IMR-90 (cell line): ENCODE measurements around the gene SPATA46. TPM values are rescaled to one million over a fixed set of nuclear protein-coding genes. Genes with fewer than 3 reads are reported as not detected.

Experiments
- ATAC-seq: fragments of 200-7000 bp; cut with Tn5 transposase; 2 replicates; pipeline ENCODE4 v1.9.1; 2020; ENCODE audit warnings: low read depth, mild to moderate bottlenecking, moderate library complexity
- BruUV-seq: library from RNA; stranded (reverse); fragments of 400-500 nt; replicated peaks from 2 replicates; lab custom pipeline; 2021; lab: Mats Ljungman, UMichigan
- CTCF ChIA-PET: fragments of 300-600 bp; formaldehyde crosslinking; extraction: SDS; loops from one replicate; lab custom pipeline; 2021; ENCODE audit warnings: antibody characterized with exemption; lab: Yijun Ruan, JAX
- POLR2A ChIA-PET: fragments of 300-600 bp; sonication (Branson Sonifier 250); formaldehyde crosslinking; loops from one replicate; lab custom pipeline; 2022; ENCODE audit warnings: antibody characterized with exemption; ENCODE audit not compliant: unreplicated experiment; lab: Charles Lee
- DNase-seq: peaks from one replicate; pipeline ENCODE4 v3.0.0; 2013
- H2AFZ ChIP-seq: replicated peaks from 2 replicates; pipeline ENCODE3; 2013; ENCODE audit warnings: low read length, mild to moderate bottlenecking; ENCODE audit not compliant: poor library complexity
- H2AK5ac ChIP-seq: 2 replicates; pipeline ENCODE4 v1.6.1; 2013; ENCODE audit warnings: low read depth, low read length, inconsistent platforms
- H2AK9ac ChIP-seq: replicated peaks from 2 replicates; pipeline ENCODE3; 2013; ENCODE audit warnings: mild to moderate bottlenecking, low read depth, low read length, moderate library complexity; ENCODE audit not compliant: poor library complexity
- H2BK120ac ChIP-seq: 2 replicates; pipeline ENCODE4 v1.6.1; 2013; ENCODE audit warnings: low read depth, low read length, inconsistent platforms
- H2BK15ac ChIP-seq: 3 replicates; pipeline ENCODE4 v1.6.1; 2013; ENCODE audit warnings: low read depth, low read length, inconsistent platforms
- H2BK20ac ChIP-seq: 2 replicates; pipeline ENCODE4 v1.6.1; 2013; ENCODE audit warnings: low read depth, mild to moderate bottlenecking, inconsistent platforms, low read length, moderate library complexity
- H2BK5ac ChIP-seq: 2 replicates; pipeline ENCODE4 v1.6.1; 2013; ENCODE audit warnings: mild to moderate bottlenecking, low read depth, low read length, inconsistent platforms; ENCODE audit not compliant: poor library complexity, severe bottlenecking
- H3K14ac ChIP-seq: replicated peaks from 2 replicates; pipeline ENCODE4 v1.6.1; 2013; ENCODE audit warnings: low read depth, low read length, inconsistent platforms
- H3K18ac ChIP-seq: 2 replicates; pipeline ENCODE4 v1.6.1; 2013; ENCODE audit warnings: low read depth, low read length, control low read depth
- H3K23ac ChIP-seq: 2 replicates; pipeline ENCODE4 v1.6.1; 2013; ENCODE audit warnings: low read depth, low read length, inconsistent platforms
- H3K27ac ChIP-seq: 2 replicates; pipeline ENCODE4 v1.5.1; 2013; ENCODE audit warnings: mild to moderate bottlenecking, control low read depth, low read length; ENCODE audit not compliant: insufficient read depth
- H3K27me3 ChIP-seq: 2 replicates; pipeline ENCODE4 v1.6.1; 2013; ENCODE audit warnings: low read length; ENCODE audit not compliant: control insufficient read depth, insufficient read depth
- H3K36me3 ChIP-seq: 2 replicates; pipeline ENCODE4 v1.6.1; 2013; ENCODE audit warnings: low read length, mixed read lengths; ENCODE audit not compliant: control insufficient read depth, insufficient read depth
- H3K4ac ChIP-seq: 2 replicates; pipeline ENCODE4 v1.6.1; 2013; ENCODE audit warnings: low read depth, low read length, inconsistent platforms
- H3K4me1 ChIP-seq: 2 replicates; pipeline ENCODE4 v1.6.1; 2013; ENCODE audit warnings: low read length, mixed read lengths; ENCODE audit not compliant: control insufficient read depth, insufficient read depth
- H3K4me2 ChIP-seq: 2 replicates; pipeline ENCODE4 v1.6.1; 2013; ENCODE audit warnings: low read depth, mild to moderate bottlenecking, control low read depth, low read length, moderate library complexity
- H3K4me3 ChIP-seq: 2 replicates; pipeline ENCODE4 v1.5.1; 2013; ENCODE audit warnings: low read depth, mild to moderate bottlenecking, control low read depth, low read length, moderate library complexity; ENCODE audit not compliant: insufficient read depth
- H3K56ac ChIP-seq: 2 replicates; pipeline ENCODE4 v1.6.1; 2013; ENCODE audit warnings: low read length, inconsistent platforms; ENCODE audit not compliant: insufficient read depth; ENCODE audit errors: extremely low read depth
- H3K79me1 ChIP-seq, 2 experiments: 2 replicates each; pipeline ENCODE4 v1.6.1; 2013; ENCODE audit warnings: low read length in 2 of 2, inconsistent platforms in 1 of 2, low read depth in 1 of 2
- H3K9ac ChIP-seq: 2 replicates; pipeline ENCODE4 v1.6.1; 2013; ENCODE audit warnings: low read depth, low read length, control low read depth
- H3K9me1 ChIP-seq: 2 replicates; pipeline ENCODE4 v1.6.1; 2013; ENCODE audit warnings: low read length, inconsistent platforms; ENCODE audit not compliant: insufficient read depth
- H3K9me3 ChIP-seq: 2 replicates; pipeline ENCODE4 v1.6.1; 2013; ENCODE audit warnings: low read length; ENCODE audit not compliant: control insufficient read depth, insufficient read depth
- H4K20me1 ChIP-seq: 2 replicates; pipeline ENCODE4 v1.6.1; 2013; ENCODE audit warnings: low read length, inconsistent platforms; ENCODE audit not compliant: insufficient read depth
- H4K5ac ChIP-seq: 2 replicates; pipeline ENCODE4 v1.6.1; 2013; ENCODE audit warnings: mild to moderate bottlenecking, low read depth, low read length, control low read depth
- H4K8ac ChIP-seq, 2 experiments: 2 replicates each; pipeline ENCODE4 v1.6.1; 2013; ENCODE audit warnings: low read depth in 2 of 2, low read length in 2 of 2, control low read depth in 1 of 2, inconsistent platforms in 1 of 2
- H4K91ac ChIP-seq: 2 replicates; pipeline ENCODE4 v1.6.1; 2013; ENCODE audit warnings: low read depth, low read length, inconsistent platforms; ENCODE audit not compliant: insufficient read depth
- CEBPB ChIP-seq: IDR thresholded peaks from 2 replicates; pipeline ENCODE4 v1.6.1; 2012; ENCODE audit warnings: low read depth, low read length, improper control_type of control experiment
- FOS ChIP-seq: fragments of 150-350 bp; IDR thresholded peaks from 2 replicates; pipeline ENCODE4 v1.6.1; 2016; ENCODE audit warnings: low read depth, low read length
- MAFK ChIP-seq: IDR thresholded peaks from 2 replicates; pipeline ENCODE4 v1.6.1; 2012; ENCODE audit warnings: low read depth, low read length, improper control_type of control experiment
- MXI1 ChIP-seq: IDR thresholded peaks from 2 replicates; pipeline ENCODE4 v1.6.1; 2012; ENCODE audit warnings: low read depth, mild to moderate bottlenecking, low read length, moderate library complexity, borderline replicate concordance
- NFE2L2 ChIP-seq: fragments of 150-350 bp; IDR thresholded peaks from 2 replicates; pipeline ENCODE4 v1.6.1; 2016; ENCODE audit warnings: low read depth, mild to moderate bottlenecking, low read length
- POLR2A ChIP-seq: IDR thresholded peaks from 2 replicates; pipeline ENCODE4 v1.6.1; 2012; ENCODE audit warnings: mild to moderate bottlenecking, low read depth, low read length
- RFX5 ChIP-seq: IDR thresholded peaks from 2 replicates; pipeline ENCODE4 v1.8.0; 2012; ENCODE audit warnings: low read depth, mild to moderate bottlenecking, low read length, moderate library complexity
- SMC3 ChIP-seq: fragments of 150-350 bp; IDR thresholded peaks from 2 replicates; pipeline ENCODE4 v1.6.1; 2016; ENCODE audit warnings: low read depth, mild to moderate bottlenecking, antibody characterized with exemption, low read length, moderate library complexity
- WGBS, 2 experiments: methylation state at CpG; one replicate each; pipeline versions ENCODE4 v1.1.5 to v1.1.7; 2013; ENCODE audit warnings: missing lambda C conversion rate in 2 of 2; ENCODE audit not compliant: insufficient read length in 1 of 2; ENCODE audit errors: extremely low coverage in 2 of 2; 5-methylcytosine and 5-hydroxymethylcytosine counted together
- dilution Hi-C: fragments of 300-500 bp; cut with HindIII; formaldehyde crosslinking; loops from one replicate; pipeline ENCODE4 v1.14.3; 2018; ENCODE audit warnings: low sequenced_read_pairs; ENCODE audit not compliant: unreplicated experiment
- in situ Hi-C: fragments of 300-500 bp; cut with MboI; formaldehyde crosslinking; loops from 3 replicates; pipeline ENCODE4 v1.14.3; 2019; ENCODE audit warnings: low sequenced_read_pairs, inconsistent platforms, mixed read lengths
- intact Hi-C: fragments of 100-400 bp; cut with micrococcal nuclease; formaldehyde crosslinking; loops from 2 replicates; pipeline ENCODE4 v1.10.0; 2022
- polyA plus RNA-seq, 3 experiments: library from polyadenylated mRNA; depleted of rRNA; stranded (reverse); fragments of >200 nt; gene quantifications; 2 replicates each; pipeline ENCODE4 v1.2.3, GENCODE V29; 2012; ENCODE audit warnings: low replicate concordance in 1 of 3
- total RNA-seq: library from RNA; depleted of rRNA; stranded (reverse); fragments of >200 nt; gene quantifications from 2 replicates; pipeline ENCODE4 v1.2.3, GENCODE V29; 2012
- TF ChIP-seq, protein P1 (sequence below): conservative IDR thresholded peaks from 2 replicates; pipeline ENCODE4 v1.5.1; 2012; ENCODE audit warnings: mild to moderate bottlenecking, low read depth, low read length, improper control_type of control experiment
- TF ChIP-seq, protein P2 (sequence below): fragments of 150-350 bp; IDR thresholded peaks from 2 replicates; pipeline ENCODE4 v1.6.1; 2017; ENCODE audit warnings: mild to moderate bottlenecking, antibody characterized with exemption, low read length, low read depth

Gene SPATA46
- total and polyA plus RNA-seq, 2 of the 4 experiments (the other 2 are of a cell fraction), result not detected

GRCh38 chr1:162366671-162367070 lies 10.0 kb downstream of the SPATA46 start:
- H2BK5ac ChIP-seq, result no peak overlapping the region
- BruUV-seq, result no TSS peak
- 93% methylated on average over 4 of the region's 9 CpGs; no CpG with 5 or more reads in 1 of the 2 experiments for WGBS, 2 experiments
- no peak overlapping the region for H2AK9ac ChIP-seq
- ChIA-PET CTCF (interaction anchor here (1.1 kb wide), 1 partner anchor 21 kb away, joined by 3 read pairs; no protein-coding TSS in a partner anchor), POLR2A (no interaction called here)
- H3K4me3 ChIP-seq, result 0 out of 2 replicates have a peak overlapping the region, but pooled peaks have one; percentile 23
- no peaks in the 10 kb centered on the region for H4K20me1 ChIP-seq
- no peak overlapping the region for H3K4ac ChIP-seq
- dilution Hi-C loops (no loop called here), intact Hi-C loops (no loop called here), in situ Hi-C loops (no loop called here)
- H2AK5ac ChIP-seq, result no peak overlapping the region
- no peak overlapping the region for H2BK20ac ChIP-seq
- no peak overlapping the region for H3K14ac ChIP-seq
- H3K9ac ChIP-seq, result no peak overlapping the region
- H3K36me3 ChIP-seq, result no peaks in the 10 kb centered on the region
- no peak overlapping the region for H2BK120ac ChIP-seq
- no peaks in the 10 kb centered on the region; the same call in 1 of the 2 replicates for H3K9me1 ChIP-seq
- H4K91ac ChIP-seq, result no peak overlapping the region
- no peak overlapping the region for H4K5ac ChIP-seq
- H3K27me3 ChIP-seq, result peaks cover 20% of the 10 kb centered on the region
- H2AFZ ChIP-seq, result peak overlapping the region; percentile 75
- no peak overlapping the region for H3K23ac ChIP-seq
- DNase-seq (no peak), ATAC-seq (no peak)
- H3K4me1 ChIP-seq, result no peaks in the 10 kb centered on the region
- TF ChIP-seq, protein P1, sequence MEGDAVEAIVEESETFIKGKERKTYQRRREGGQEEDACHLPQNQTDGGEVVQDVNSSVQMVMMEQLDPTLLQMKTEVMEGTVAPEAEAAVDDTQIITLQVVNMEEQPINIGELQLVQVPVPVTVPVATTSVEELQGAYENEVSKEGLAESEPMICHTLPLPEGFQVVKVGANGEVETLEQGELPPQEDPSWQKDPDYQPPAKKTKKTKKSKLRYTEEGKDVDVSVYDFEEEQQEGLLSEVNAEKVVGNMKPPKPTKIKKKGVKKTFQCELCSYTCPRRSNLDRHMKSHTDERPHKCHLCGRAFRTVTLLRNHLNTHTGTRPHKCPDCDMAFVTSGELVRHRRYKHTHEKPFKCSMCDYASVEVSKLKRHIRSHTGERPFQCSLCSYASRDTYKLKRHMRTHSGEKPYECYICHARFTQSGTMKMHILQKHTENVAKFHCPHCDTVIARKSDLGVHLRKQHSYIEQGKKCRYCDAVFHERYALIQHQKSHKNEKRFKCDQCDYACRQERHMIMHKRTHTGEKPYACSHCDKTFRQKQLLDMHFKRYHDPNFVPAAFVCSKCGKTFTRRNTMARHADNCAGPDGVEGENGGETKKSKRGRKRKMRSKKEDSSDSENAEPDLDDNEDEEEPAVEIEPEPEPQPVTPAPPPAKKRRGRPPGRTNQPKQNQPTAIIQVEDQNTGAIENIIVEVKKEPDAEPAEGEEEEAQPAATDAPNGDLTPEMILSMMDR, result no peak
- TF ChIP-seq POLR2A (no peak), MXI1 (no peak), CEBPB (no peak), NFE2L2 (no peak), MAFK (no peak), SMC3 (no peak), RFX5 (no peak), FOS (no peak)
- TF ChIP-seq, protein P2, sequence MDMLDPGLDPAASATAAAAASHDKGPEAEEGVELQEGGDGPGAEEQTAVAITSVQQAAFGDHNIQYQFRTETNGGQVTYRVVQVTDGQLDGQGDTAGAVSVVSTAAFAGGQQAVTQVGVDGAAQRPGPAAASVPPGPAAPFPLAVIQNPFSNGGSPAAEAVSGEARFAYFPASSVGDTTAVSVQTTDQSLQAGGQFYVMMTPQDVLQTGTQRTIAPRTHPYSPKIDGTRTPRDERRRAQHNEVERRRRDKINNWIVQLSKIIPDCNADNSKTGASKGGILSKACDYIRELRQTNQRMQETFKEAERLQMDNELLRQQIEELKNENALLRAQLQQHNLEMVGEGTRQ, result no peak
- H3K18ac ChIP-seq, result no peak overlapping the region
- no peaks in the 10 kb centered on the region for H3K79me1 ChIP-seq
- H3K4me2 ChIP-seq, result no peak overlapping the region; the same call in 1 of the 2 replicates
- no peak overlapping the region for H4K8ac ChIP-seq
- H3K27ac ChIP-seq, result no peak overlapping the region
- H2BK15ac ChIP-seq, result no peak overlapping the region
- H3K56ac ChIP-seq, result no peak overlapping the region
- H3K9me3 ChIP-seq, result no peaks in the 10 kb centered on the region
